NCI-H2196 (cell line): ENCODE data around the gene RNU5B-1.
"Not testable (repeated sequence)": the region's sequence is repeated elsewhere in the genome, so short reads cannot be mapped to it uniquely, and the experiment has no call there.

ENCODE experiments used
- DNase-seq: peaks from one replicate; lab custom pipeline; 2025; ENCODE audit not compliant: unreplicated experiment; lab: John Stamatoyannopoulos, UW

RNU5B-1 gene

DNA sequence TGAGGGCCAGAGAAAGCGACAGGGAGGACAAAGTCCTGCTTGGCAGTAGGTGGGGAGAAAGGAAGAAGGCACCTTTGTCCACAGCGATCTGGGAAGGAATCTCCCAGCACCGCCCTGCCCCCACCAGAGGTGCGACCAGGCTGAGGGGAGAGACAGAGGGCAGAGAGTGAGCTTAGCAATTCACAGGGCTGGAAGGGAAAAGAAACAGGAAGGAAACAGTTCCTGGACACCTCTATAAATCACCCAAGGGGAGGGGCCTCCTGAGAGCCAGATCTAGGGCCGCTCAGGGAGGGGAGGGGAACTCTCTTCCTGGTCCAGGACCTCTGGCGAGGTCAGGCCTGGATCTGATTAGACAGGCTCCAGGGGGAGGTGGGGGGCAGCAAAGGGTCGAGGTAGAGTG is 35.4 kb downstream of the RNU5B-1 start:
- DNase-seq, result no peak

DNA sequence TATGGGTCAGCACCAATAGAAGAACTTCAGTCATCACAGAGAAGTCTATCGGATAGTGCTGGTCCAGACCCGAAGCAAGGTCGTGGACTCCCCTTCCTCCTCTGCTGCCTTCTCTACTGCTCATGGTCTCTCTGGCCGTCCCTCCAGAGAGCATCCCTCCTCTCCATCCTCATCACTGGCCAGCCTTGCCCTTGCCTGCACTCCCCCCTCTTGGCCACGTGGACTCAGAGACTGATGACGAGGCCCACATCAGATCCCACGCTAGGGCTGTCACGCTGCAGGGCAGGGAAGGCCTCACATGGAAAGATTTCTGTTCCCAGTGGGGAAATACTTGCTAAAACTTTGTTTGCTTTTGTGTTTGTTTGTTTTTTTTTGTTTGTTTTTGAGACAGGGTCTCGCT is 38.0 kb downstream of the RNU5B-1 start:
- DNase-seq, result no peak

- no peak for DNase-seq
These were observed 39.0 kb downstream of the RNU5B-1 start for GRCh38 chr15:65343374-65343981.

GRCh38 chr15:65344214-65344913 is 39.9 kb downstream of the RNU5B-1 start:
- no peak for DNase-seq

- DNase-seq, result no peak
These were observed 40.4 kb downstream of the RNU5B-1 start for GRCh38 chr15:65344914-65345275.

DNA sequence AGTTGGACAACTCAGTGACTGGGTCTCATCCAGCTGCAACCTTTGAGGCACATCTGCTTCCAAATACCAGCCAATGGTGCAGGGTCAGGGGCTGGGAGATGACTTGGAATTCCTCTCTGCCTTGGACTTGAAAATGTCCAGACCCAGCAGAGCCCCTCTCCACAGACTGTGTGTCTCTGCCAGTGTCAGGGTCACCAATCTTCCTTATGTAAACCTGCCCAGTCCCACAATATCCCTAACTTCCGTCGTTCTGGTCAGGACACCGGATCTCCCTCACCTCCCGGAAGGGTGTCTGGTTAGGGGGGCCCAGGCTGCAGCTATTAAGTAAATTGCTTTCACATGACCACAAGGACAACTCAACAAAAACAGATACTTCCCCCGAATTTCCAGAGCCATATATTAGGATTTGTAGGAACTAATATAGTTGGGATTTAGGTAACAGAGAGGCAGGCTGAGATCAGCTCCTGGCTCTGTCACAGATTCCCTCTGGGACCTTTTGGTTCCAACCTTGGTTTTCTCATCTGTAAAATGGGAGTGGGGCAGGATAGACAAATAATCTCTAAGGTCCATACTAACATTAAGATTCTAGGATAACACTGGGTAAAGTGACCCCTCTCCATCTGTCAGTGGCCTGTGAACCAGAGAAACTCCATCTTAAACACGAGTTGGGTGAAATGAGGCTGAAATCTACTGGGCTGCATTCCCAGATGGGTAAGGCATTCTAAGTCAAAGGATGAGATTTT is 42.5 kb downstream of the RNU5B-1 start:
- no peak for DNase-seq

DNA sequence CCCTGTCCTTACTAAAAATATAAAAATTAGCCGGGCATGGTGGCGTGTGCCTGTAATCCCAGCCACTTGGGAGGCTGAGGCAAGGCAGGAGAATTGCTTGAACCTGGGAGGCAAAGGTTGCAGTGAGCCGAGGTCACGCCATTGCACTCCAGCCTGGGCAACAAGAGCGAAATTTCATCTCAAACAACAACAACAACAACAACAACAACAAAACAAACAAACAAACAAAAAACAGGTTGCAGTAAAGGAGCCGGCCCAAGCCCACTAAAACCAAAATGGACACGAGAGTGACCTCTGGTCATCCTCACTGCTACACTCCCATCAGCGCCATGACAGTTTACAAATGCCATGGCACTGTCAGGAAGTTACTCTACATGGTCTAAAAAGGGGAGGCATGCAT is 43.3 kb downstream of the RNU5B-1 start:
- not testable (repeated sequence) for DNase-seq

- DNase-seq, result no peak
These were observed 44.9 kb downstream of the RNU5B-1 start for GRCh38 chr15:65349338-65349737.

DNA sequence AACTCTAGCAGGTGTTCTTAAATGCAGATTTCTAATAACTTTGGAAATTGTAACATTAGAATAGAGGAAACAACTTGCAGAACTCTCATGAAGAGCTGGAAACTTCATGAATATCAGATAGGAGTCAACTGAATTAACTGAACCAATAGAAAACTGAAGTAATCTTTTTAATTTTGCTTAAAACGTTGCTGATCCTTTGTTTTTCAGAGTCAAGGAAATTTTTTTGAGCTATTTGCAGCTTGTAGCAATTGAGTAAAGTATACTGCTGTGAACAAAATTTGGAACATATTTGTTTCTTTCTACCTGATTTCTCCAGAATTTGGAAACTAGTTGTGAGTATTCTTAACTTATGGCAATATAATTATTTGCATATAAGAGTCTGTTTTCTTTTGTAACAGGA is 47.5 kb downstream of the RNU5B-1 start:
- DNase-seq, result not testable (repeated sequence)
